HL-60 (cell line): ENCODE data around the gene TMEM179.

ENCODE experiments used
- DNase-seq, 2 experiments: peaks; one replicate each; pipeline ENCODE4 v3.0.0-alpha.2; 2010 to 2020; ENCODE audit warnings: low read depth in 1 of 2, low spot score in 1 of 2
- H3K27ac ChIP-seq: fragments of 250-450 bp; sonication (Bioruptor Pico); replicated peaks from 2 replicates; pipeline ENCODE4 v1.5.1; 2020; ENCODE audit warnings: mild to moderate bottlenecking, moderate library complexity
- H3K27me3 ChIP-seq: fragments of 250-450 bp; sonication (Bioruptor Pico); 2 replicates; pipeline ENCODE4 v1.5.1; 2021; ENCODE audit warnings: mild to moderate bottlenecking, moderate library complexity; ENCODE audit not compliant: insufficient read depth, poor library complexity, severe bottlenecking
- H3K4me3 ChIP-seq: replicated peaks from 2 replicates; pipeline ENCODE4 v1.5.1; 2011; ENCODE audit warnings: mild to moderate bottlenecking, control low read depth, low read length; ENCODE audit not compliant: insufficient read depth
- CTCF ChIP-seq: IDR thresholded peaks from one replicate; pipeline ENCODE4 v1.5.1; 2011; ENCODE audit warnings: low read length, control low read depth, inconsistent platforms; ENCODE audit not compliant: insufficient read depth
- GABPA ChIP-seq: IDR thresholded peaks from 2 replicates; pipeline ENCODE4 v1.6.1; 2012; ENCODE audit warnings: low read depth
- POLR2AphosphoS5 ChIP-seq: IDR thresholded peaks from 2 replicates; pipeline ENCODE4 v1.6.1; 2012; ENCODE audit warnings: low read depth
- SPI1 ChIP-seq: IDR thresholded peaks from 2 replicates; pipeline ENCODE4 v1.6.1; 2012; ENCODE audit warnings: low read depth, mild to moderate bottlenecking, borderline replicate concordance
- TF ChIP-seq, protein P1 (sequence below): IDR thresholded peaks from 2 replicates; pipeline ENCODE4 v1.6.1; 2012; ENCODE audit warnings: low read depth; ENCODE audit not compliant: insufficient replicate concordance

The TMEM179 gene

GRCh38 chr14:104593710-104594136 is 10.8 kb downstream of the TMEM179 start:
- peaks cover 4% of the 10 kb centered on the region for H3K27me3 ChIP-seq
- no peak for DNase-seq
- TF ChIP-seq GABPA, result no peak
- no peak for TF ChIP-seq SPI1
- no peak for TF ChIP-seq CTCF
- TF ChIP-seq, protein P1, sequence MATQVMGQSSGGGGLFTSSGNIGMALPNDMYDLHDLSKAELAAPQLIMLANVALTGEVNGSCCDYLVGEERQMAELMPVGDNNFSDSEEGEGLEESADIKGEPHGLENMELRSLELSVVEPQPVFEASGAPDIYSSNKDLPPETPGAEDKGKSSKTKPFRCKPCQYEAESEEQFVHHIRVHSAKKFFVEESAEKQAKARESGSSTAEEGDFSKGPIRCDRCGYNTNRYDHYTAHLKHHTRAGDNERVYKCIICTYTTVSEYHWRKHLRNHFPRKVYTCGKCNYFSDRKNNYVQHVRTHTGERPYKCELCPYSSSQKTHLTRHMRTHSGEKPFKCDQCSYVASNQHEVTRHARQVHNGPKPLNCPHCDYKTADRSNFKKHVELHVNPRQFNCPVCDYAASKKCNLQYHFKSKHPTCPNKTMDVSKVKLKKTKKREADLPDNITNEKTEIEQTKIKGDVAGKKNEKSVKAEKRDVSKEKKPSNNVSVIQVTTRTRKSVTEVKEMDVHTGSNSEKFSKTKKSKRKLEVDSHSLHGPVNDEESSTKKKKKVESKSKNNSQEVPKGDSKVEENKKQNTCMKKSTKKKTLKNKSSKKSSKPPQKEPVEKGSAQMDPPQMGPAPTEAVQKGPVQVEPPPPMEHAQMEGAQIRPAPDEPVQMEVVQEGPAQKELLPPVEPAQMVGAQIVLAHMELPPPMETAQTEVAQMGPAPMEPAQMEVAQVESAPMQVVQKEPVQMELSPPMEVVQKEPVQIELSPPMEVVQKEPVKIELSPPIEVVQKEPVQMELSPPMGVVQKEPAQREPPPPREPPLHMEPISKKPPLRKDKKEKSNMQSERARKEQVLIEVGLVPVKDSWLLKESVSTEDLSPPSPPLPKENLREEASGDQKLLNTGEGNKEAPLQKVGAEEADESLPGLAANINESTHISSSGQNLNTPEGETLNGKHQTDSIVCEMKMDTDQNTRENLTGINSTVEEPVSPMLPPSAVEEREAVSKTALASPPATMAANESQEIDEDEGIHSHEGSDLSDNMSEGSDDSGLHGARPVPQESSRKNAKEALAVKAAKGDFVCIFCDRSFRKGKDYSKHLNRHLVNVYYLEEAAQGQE, result no peak
- no peak for TF ChIP-seq POLR2AphosphoS5
- no peak overlapping the region for H3K4me3 ChIP-seq
- no peak overlapping the region for H3K27ac ChIP-seq

- no peak for TF ChIP-seq GABPA
- TF ChIP-seq CTCF, result no peak
- no peak for TF ChIP-seq POLR2AphosphoS5
- TF ChIP-seq, protein P1, result no peak
- no peak for TF ChIP-seq SPI1
- no peak for DNase-seq
- H3K27me3 ChIP-seq, result peaks cover 4% of the 10 kb centered on the region
- no peak overlapping the region for H3K27ac ChIP-seq
- no peak overlapping the region for H3K4me3 ChIP-seq
Measured at GRCh38 chr14:104593241-104593701, 11.3 kb downstream of the TMEM179 start.

DNA sequence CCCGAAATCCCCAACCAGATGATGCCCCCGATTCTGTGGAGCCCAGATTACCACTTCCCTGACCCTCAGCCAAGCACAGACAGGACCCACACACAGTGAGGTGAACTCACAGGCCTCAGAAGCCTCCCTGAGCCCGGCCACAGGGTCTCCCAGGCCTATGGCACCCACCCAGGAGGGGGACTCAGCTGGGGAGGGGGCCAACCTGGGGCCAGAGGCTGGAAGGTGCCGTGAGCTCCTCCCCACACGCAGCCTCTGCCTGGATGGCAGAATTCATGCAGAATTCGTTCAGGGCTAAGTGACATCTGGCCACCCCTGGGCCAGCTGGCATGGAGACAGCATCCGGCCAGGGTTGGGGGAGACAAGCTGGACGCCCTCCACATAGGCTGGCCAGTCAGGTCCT is 11.8 kb downstream of the TMEM179 start:
- peaks cover 4% of the 10 kb centered on the region for H3K27me3 ChIP-seq
- no peak for TF ChIP-seq CTCF
- TF ChIP-seq SPI1, result no peak
- TF ChIP-seq, protein P1, result no peak
- TF ChIP-seq GABPA, result no peak
- TF ChIP-seq POLR2AphosphoS5, result no peak
- no peak overlapping the region for H3K27ac ChIP-seq
- H3K4me3 ChIP-seq, result no peak overlapping the region
- no peak for DNase-seq
